Measurements from ENCODE around the gene IFNA6.

IFNA6 gene

GRCh38 chr9:21350787-21351186, at the start of gene IFNA6:
IFNA6 (minus strand) TSS chr9:21350887; CDS start chr9:21350887, 0 bp downstream.
- no peak for TF ChIP-seq CTCF (IDR thresholded peaks at IDR 0.05; ENCODE audit: insufficient read depth, low read depth, low read length, missing control alignments)
- no peak within 1 kb of the TSS for H3K4me3 ChIP-seq (ENCODE audit: low read depth, low read length)
- no peak for DNase-seq (ENCODE audit: low read depth)

- no peak for DNase-seq (ENCODE audit: low read depth)
- TF ChIP-seq CTCF (IDR thresholded peaks at IDR 0.05; ENCODE audit: insufficient read depth, low read depth, low read length, missing control alignments), result no peak
- no peak overlapping the region for H3K4me3 ChIP-seq (ENCODE audit: low read depth, low read length)
These were observed 49.3 kb upstream of the IFNA6 start for GRCh38 chr9:21399956-21400355.

GRCh38 chr9:21398955-21399489, 48.3 kb upstream of the IFNA6 start:
- H3K4me3 ChIP-seq (ENCODE audit: low read depth, low read length), result no peak overlapping the region
- no peak for DNase-seq (ENCODE audit: low read depth)
- TF ChIP-seq CTCF (IDR thresholded peaks at IDR 0.05; ENCODE audit: insufficient read depth, low read depth, low read length, missing control alignments), result no peak

- peak overlapping the region; percentile 73 for H3K4me3 ChIP-seq (ENCODE audit: low read depth, low read length)
- TF ChIP-seq CTCF (IDR thresholded peaks at IDR 0.05; ENCODE audit: insufficient read depth, low read depth, low read length, missing control alignments), result peak; percentile 95
- DNase-seq (ENCODE audit: low read depth), result peak; percentile 61
These were observed 45.4 kb upstream of the IFNA6 start for GRCh38 chr9:21395778-21396717.

- TF ChIP-seq CTCF (IDR thresholded peaks at IDR 0.05; ENCODE audit: insufficient read depth, low read depth, low read length, missing control alignments), result peak; percentile 24
- no peak overlapping the region for H3K4me3 ChIP-seq (ENCODE audit: low read depth, low read length)
- peak; percentile 68 for DNase-seq (ENCODE audit: low read depth)
These were observed 41.6 kb upstream of the IFNA6 start for GRCh38 chr9:21392270-21392669.

- TF ChIP-seq CTCF (IDR thresholded peaks at IDR 0.05; ENCODE audit: insufficient read depth, low read depth, low read length, missing control alignments), result no peak
- no peak within 1 kb of the TSS for H3K4me3 ChIP-seq (ENCODE audit: low read depth, low read length)
- DNase-seq (ENCODE audit: low read depth), result peak; percentile 24
These were observed 34.5 kb upstream of the IFNA6 start, which contains the start of gene IFNA2 for GRCh38 chr9:21385131-21385670. IFNA2 (minus strand) TSS chr9:21385398; CDS start chr9:21385329, 69 bp downstream.

Measured in GM12865 (cell line).